HG03442 (cell line): ENCODE data around the gene OPRD1.
"Not testable (repeated sequence)": the region's sequence is repeated elsewhere in the genome, so short reads cannot be mapped to it uniquely, and the experiment has no call there.

Experiments
- ATAC-seq: cut with Tn5 transposase; IDR thresholded peaks from one replicate; pipeline ENCODE4 v1.9.1; 2021; ENCODE audit warnings: mild to moderate bottlenecking, moderate library complexity; ENCODE audit not compliant: unreplicated experiment

Gene OPRD1

GRCh38 chr1:28800324-28800723 is 11.6 kb upstream of the OPRD1 start:
- ATAC-seq: no peak

- no peak for ATAC-seq
Measured at GRCh38 chr1:28801461-28801860, 10.5 kb upstream of the OPRD1 start.

GRCh38 chr1:28803051-28803450 is 8.9 kb upstream of the OPRD1 start:
- ATAC-seq: no peak

GRCh38 chr1:28803662-28804061 is 8.3 kb upstream of the OPRD1 start:
- ATAC-seq: no peak

GRCh38 chr1:28804071-28804470 is 7.9 kb upstream of the OPRD1 start:
- no peak for ATAC-seq

- ATAC-seq: no peak
Measured at GRCh38 chr1:28807046-28807445, 4.9 kb upstream of the OPRD1 start.

GRCh38 chr1:28807986-28808385 is 4.0 kb upstream of the OPRD1 start:
- ATAC-seq: no peak

GRCh38 chr1:28811369-28811765 is 603 bp upstream of the OPRD1 start:
- no peak for ATAC-seq

GRCh38 chr1:28812669-28813468 is 899 bp downstream of the OPRD1 start:
- no peak for ATAC-seq

- no peak for ATAC-seq
Measured at GRCh38 chr1:28813931-28814465, 2.0 kb downstream of the OPRD1 start.

- ATAC-seq: no peak
Measured at GRCh38 chr1:28815533-28816185, 3.7 kb downstream of the OPRD1 start.

- no peak for ATAC-seq
Measured at GRCh38 chr1:28817133-28817532, 5.2 kb downstream of the OPRD1 start.

- no peak for ATAC-seq
Measured at GRCh38 chr1:28819020-28819419, 7.0 kb downstream of the OPRD1 start.

GRCh38 chr1:28822799-28823198 is 10.8 kb downstream of the OPRD1 start:
- no peak for ATAC-seq

GRCh38 chr1:28824061-28824460 is 12.1 kb downstream of the OPRD1 start:
- ATAC-seq: not testable (repeated sequence)

- not testable (repeated sequence) for ATAC-seq
Measured at GRCh38 chr1:28828227-28828858, 16.4 kb downstream of the OPRD1 start.

- no peak for ATAC-seq
Measured at GRCh38 chr1:28830814-28831213, 18.8 kb downstream of the OPRD1 start.

GRCh38 chr1:28832966-28833365 is 21.0 kb downstream of the OPRD1 start:
- no peak for ATAC-seq

GRCh38 chr1:28833381-28833780 is 21.4 kb downstream of the OPRD1 start:
- ATAC-seq: no peak

- no peak for ATAC-seq
Measured at GRCh38 chr1:28835237-28835650, 23.3 kb downstream of the OPRD1 start.

GRCh38 chr1:28836421-28836956 is 24.5 kb downstream of the OPRD1 start:
- no peak for ATAC-seq
